Globus pallidus (tissue), 1 donor: ENCODE measurements around the gene IGSF23.
"Not testable (repeated sequence)": the region's sequence is repeated elsewhere in the genome, so short reads cannot be mapped to it uniquely, and the experiment has no call there.

ENCODE experiments used
- DNase-seq: peaks from one replicate; pipeline ENCODE4 v3.0.0-alpha.2; 2015; ENCODE audit warnings: low spot score

Gene IGSF23

DNA sequence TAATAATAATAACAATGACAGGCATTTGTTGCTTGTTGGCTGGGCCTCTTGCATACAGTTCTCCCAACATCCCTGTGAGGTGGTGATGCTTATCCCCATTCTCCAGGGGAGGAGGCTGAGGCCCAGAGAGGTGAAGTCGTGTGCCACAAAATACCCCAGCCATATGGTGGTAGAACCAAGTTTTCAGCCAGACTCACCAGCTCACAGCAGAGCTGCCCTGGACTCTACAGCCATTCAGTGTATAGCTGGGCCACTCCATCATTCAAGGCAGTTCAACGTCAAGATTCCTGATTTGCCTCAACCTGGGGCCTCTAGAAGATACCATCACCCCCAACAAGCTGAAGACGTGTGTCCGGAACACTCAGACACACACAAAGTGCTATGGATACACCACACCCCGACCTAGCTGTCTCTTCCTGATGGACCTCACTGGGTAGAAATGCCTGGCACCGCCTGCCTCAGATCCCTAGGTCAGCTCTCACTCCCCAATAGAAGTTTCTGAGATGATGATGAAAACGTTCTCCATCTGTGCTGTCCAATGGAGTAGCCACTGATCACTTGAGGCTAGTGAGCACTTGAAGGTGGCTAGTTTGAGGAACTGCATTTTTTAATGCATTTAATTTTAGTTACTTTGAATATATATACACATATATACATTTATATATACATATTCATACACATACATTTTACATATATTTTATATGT, 53.6 kb downstream of the IGSF23 start:
- no peak for DNase-seq

DNA sequence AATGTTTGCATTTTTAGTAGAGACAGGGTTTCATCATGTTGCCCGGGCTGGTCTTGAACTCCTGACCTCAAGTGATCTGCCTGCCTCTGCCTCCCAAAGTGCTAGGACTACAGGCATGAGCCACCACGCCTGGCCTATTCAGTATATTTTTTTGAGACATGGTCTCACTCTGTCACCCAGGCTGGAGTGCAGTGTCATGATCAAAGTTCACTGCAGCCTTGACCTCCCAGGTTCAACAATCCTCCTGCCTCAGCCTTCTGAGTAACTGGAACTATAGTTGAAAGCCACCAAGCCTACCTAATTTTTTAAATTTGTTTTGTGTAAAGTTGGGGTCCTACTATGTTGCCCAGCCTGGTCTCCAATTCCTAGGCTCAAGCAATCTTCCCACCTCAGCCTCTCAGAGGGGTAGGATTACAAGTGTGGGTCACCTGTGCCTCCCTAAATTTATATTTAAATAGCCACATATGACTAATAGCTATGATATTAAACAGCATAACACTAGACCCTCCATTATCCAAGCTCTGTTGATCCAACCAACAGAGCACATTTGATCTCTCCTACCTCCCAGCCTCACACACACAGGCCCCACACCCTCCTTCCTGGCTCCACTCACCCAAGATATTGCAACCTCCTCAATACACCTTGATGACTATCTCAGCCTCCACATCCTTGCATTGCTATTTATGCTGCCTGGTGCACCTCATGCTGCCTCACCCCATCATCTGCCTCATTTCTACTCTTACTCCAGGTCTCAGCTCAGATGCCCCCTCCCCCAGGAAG, 55.8 kb downstream of the IGSF23 start:
- no peak for DNase-seq

DNA sequence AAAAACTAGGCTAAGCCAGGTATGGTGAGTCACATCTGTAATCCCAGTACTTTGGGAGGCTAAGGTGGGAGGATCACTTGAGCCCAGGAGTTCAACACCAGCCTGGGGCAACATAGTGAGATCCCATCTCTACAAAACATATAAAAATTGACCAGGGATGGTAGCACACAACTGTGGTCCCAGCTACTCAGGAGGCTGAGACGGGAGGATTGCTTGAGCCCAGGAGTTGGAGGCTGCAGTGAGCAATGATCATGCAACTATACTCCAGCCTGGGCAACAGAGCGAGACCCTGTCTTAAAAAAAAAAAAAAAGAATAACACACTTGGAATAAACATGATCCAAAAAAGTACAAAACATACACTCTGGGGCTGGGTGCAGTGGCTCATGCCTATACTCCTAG, 56.7 kb downstream of the IGSF23 start:
- DNase-seq: not testable (repeated sequence)

DNA sequence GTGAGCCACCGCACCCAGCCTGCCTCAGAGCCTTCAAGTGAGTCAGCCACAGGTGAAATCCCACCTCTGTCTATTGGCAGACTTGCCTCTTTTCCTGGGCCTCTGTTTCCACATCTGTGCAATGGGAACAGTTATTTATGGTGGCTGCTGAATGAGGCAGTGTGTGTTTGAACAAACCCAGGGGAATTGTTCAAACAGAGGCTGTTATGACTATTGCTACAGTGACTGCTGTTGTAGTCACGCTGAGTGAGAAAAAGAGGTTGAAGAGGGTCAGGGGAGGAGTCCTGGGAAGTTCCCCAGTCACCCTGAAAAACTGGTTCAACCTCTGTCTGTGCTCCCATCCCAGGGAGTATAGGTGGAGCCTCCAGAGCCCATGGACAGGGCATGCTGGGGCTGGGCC, 58.0 kb downstream of the IGSF23 start, which contains the start of gene CEACAM19:
TSS of gene CEACAM19 (plus strand) at position 83 of the 400 bp plus-strand sequence. CDS start 450 bp downstream, outside the sequence.
- DNase-seq: no peak

DNA sequence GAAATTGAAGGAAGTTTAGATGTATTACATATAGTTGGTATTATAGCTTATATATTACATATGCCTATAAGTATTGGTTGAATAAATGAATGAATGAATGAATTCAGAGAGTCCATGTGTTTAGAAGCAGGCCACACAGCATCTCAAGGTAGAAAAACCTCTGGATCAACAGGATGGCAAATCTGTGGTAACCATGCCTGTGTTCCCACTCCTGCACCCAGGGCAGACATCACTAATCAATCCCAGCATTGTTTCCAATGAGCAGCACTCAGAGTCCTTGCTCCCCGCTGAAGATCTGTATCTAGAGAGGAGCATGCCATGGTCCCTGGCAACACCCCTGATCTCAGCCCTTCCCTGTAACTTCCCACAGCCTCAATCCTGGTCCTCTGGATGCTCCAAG, 58.9 kb downstream of the IGSF23 start:
- no peak for DNase-seq

DNA sequence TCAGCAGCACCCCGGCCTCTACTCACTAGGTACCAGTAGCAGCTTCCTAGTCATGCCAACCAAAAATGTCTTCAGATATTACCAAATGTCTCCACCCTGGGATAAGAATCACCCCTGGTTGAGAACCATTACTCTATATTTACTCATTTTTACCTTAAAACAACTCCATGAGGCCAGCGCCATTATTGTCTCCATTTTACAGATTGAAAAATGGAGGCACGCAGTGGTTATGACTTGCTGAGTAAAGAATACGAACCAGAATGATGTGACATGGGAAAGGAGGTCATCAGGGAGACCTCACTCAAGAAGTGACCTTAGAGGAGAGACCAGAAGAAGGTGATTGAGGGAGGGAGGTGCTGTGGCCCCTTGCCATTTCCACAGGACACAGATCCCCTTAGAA, 60.1 kb downstream of the IGSF23 start:
- no peak for DNase-seq

DNA sequence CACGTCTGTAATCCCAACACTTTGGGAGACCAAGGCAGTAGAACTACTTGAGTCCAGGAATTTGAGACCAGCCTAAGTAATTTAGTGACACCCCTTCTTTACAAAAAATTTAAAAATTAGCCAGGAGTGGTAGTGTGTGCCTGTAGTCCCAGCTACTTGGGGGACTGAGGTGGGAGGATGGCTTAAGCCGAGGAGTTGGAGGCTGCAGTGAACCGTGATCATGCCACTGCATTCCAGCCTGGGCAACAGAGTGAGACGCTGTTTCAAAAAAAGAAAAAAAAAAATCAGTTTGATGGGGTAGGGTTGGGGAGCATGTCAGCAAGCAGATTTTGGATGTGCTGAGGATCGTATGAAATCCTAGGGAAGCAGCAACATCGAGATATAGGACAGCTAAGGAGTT, 62.2 kb downstream of the IGSF23 start:
- no peak for DNase-seq

DNA sequence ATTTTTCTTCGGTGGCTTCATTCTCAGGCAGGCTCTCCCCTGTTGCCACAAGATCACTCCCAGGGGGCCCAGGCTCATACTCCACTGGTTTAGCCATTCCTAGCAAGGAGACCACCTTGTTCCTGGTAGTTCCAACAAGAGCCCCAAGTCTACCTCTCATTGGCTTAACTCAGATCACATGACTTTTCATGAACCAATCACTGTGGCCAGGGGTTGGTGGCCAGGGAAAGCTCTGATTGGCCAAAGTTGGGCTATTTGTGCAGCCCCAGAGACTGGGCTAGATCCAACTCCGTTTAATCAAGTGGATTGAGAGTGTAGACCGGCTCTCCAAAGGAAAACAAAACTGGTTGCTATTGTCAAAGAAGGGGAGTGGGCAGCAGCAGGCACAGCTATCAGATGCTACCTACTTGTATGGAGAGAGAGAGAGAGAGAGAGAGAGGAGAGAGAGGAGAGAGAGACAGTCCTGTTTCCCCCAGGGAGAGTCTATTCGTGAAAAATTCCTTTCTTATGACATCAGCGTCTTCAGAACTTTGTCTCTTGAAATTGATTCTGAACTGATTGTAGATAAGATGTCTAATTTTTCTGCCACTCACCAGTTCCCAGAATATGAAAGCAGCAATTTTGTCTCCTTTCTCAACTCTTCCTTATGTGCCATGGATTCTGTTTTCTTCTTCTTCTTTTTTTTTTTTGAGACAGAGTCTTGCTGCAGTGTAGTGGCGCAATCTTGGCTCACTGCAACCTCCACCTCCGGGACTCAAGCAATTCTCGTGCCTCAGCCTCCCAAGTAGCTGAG, 63.9 kb downstream of the IGSF23 start:
- no peak for DNase-seq

DNA sequence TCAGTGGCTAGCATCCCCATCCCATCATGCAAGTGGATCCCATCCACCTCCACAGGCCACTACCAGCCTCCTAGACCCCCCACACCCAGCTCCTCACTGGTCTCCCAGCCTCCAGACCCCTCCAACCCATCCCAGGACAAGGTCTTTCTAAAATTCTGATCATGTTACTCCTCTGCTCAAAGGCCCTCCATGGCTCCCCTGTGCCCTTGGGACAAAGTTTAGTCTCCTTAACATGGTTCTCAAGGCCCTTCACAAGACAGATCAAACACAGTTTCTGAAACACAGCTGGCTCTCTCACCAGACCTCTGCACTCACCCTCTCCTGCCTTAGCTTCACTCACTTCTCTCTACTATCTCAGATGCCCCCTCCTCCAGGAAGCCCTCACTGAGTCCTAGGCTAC, 67.2 kb downstream of the IGSF23 start:
- no peak for DNase-seq

DNA sequence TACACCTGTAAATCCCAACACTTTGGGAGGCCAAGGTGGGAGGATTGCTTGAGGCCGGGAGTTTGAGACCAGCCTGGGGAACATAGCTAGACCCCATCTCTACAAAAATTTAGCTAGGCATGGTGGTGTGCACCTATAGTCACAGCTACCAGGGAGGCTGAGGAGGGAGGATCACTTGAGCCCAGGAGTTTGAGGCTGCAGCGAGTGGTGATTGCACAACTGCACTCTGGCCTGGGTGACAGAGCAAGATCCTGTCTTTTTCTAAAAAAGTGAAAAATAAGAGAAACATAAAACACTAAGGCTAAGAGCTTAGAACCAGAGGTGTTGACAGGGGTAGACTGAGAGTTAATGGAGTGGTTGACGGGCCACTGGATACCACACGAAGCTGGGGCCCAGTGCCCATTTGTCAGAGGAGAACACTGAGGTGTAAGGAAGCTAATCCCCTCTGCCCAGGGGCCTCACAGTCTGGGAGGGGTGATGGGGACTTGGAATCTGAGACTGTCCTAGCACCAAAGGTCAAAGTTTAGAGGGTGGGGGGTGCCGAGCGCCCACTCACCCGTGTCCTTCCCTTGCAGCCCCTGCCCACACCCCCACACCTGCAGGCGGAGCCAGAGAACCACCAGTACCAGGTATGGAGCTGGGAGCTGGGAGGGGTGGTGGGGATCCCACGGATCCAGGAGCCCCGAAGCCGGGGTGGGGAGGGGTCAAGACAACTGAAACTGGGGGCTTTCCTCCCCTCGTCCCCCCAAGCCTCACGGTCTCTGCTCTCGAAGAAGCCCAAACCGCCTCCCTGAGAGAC, 68.8 kb downstream of the IGSF23 start:
- no peak for DNase-seq

DNA sequence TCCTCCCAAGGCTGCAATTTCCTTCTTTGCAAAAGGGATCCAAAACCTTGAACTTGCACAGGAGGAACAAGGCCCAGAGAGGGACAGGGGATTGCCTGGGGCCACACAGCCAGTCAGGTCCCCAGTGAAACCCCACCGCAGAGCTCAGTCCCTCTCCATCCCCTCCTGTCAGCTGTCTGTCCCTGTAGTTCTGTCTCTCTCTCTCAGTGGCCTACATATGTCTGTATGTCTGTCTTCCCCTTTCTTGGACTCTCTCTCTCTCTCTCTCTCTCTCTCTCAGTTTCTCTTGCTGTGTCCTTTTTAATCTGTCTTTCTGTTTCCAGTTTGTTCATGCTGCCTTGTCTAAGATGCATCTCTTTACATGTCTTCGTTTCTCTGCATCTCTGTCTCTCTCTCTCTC, 69.4 kb downstream of the IGSF23 start:
- DNase-seq: no peak

DNA sequence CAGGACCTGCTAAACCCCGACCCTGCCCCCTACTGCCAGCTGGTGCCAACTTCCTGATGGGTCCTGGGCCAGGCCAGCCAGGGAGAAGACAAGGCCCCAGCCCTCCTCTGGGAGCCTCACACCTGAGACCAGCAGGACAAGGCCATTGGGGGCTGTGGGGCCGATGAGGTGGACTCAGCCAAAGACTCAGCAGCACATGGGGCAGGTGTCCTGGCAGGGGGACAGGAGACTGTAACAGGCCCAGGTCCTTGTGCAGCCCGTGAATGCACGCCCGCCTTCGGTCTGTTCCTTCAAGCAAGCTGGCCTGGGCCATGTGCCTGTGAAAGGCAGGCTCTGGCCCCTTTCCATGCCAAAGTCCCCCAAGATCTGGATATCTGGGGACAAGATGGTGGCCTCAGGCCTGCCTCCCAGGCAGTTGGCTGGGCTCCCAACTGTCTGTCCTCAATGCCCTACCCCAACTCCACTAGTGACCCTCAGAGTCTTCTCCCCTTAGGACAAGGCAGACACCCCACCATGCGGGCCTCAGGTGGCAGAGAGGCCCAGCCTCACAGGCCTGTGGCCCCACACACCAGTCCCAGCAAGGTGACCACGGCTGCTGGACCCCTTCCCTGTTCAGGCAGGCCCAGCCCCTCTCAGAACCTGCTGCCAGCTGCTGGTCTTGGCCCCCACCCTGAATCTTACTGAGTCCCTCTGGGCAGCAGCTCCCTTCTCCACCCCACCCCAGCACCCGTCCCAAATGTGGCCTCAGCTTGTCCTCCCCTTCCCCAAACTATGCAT, 70.3 kb downstream of the IGSF23 start:
- DNase-seq: no peak

DNA sequence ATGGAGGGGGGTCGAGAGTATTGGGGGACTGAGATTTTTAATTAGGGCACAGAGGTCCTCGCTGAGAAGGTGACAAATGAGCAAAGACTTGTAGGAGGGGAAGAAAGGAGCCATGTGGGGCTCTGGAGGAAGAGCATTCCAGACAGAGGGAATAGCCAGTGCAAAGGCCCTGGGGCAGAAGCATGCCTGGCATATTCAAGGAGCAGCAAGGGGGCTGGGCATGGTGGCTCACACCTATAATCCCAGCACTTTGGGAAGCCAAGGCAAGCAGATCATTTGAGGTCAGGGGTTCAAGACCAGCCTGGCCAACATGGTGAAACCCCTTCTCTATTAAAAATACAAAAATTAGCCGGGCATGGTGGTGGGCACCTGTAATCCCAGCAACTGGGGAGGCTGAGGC, 71.0 kb downstream of the IGSF23 start:
- DNase-seq: not testable (repeated sequence)

DNA sequence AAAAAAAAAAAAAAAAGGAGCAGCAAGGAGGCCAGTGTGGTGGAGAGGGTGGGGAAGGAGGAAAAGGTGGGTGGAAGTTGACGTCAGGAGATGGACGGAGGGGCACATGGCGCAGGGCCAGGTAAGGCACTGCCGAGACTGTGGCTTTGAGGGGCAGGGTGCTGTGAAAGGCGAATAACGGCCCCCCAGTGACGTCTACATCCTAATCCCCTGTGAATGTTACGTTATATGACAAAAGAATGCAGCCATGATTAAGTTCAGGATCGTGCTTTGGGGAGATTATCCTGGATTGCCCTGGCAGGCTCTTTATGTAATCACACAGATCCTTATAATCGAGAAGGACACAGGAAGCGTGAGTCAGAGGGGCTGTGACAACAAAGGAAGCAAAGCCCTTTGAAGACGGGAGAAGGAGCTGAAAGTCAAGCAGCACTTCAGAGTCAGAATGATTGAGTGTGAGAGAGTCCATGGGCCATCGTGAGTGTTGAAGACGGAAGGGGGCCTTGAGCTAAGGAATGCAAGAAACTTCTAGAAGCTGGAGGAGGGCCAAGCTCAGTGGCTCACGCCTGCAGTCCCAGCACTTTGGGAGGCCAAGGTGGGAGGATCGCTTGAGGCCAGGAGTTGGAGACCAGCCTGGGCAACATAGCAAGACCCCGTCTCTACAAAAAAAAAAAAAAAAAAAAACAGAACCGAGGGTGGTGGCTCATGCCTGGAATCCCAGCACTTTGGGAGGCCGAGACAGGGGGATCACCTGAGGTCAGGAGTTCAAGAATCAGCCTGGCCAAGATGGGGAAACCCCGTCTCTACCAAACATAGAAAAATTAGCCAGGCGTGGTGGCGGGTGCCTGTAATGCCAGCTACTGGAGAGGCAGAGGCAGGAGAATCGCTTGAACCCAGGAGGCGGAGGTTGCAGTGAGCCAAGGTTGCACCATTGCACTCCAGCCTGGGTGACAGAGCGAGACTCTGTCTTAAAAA, 71.8 kb downstream of the IGSF23 start:
- DNase-seq: no peak

DNA sequence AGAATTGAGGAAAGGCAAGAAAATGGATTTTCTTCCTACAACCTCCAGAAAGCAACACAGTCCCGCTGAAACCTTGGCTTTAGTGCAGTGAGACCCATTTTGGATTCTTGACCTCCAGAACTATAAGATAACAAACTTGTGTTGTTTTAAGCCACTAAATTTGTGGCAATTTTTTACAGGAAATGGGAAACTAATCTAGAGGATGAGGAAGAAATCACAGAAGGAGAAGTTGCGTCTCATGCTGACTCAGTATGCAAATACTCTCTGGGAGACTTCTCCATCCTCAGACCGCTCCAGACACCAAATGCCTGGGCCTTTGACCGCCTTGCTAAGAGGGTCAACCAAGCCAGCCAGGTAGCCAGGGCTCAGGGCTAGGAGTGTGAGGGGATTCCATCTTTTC, 72.5 kb downstream of the IGSF23 start:
- peak; percentile 3 for DNase-seq
